Upper lobe of left lung (tissue), 6 donors: ENCODE data around the gene ZDHHC13. TPM values are rescaled to one million over a fixed set of nuclear protein-coding genes. Genes with fewer than 3 reads are reported as not detected.

ENCODE experiments used
- ATAC-seq, 2 donors: fragments of 200-7000 bp; cut with Tn5 transposase; one replicate each; pipeline ENCODE4 v1.9.1; 2022; ENCODE audit warnings: mild to moderate bottlenecking in 2 of 2, moderate library complexity in 2 of 2; ENCODE audit not compliant: low FRiP score in 2 of 2
- DNase-seq, 2 donors: peaks; one replicate each; pipeline ENCODE4 v3.0.0-alpha.2; 2019 to 2020
- H3K27ac ChIP-seq, 4 donors: fragments of 200-600 bp; sonication (generic); one replicate each; pipeline ENCODE4 v1.5.1; 2016 to 2019
- H3K27me3 ChIP-seq, 4 donors: fragments of 200-600 bp; sonication (generic); one replicate each; pipeline ENCODE4 v1.5.1; 2017 to 2019
- H3K36me3 ChIP-seq, 4 donors: fragments of 200-600 bp; sonication (generic); one replicate each; pipeline ENCODE4 v1.5.1; 2016 to 2019
- H3K4me1 ChIP-seq, 4 donors: fragments of 200-600 bp; sonication (generic); one replicate each; pipeline ENCODE4 v1.5.1; 2018 to 2019
- H3K4me3 ChIP-seq, 4 donors: fragments of 200-600 bp; sonication (generic); one replicate each; pipeline ENCODE4 v1.5.1; 2017 to 2019; ENCODE audit warnings: mild to moderate bottlenecking in 2 of 4, moderate library complexity in 1 of 4
- H3K9me3 ChIP-seq, 4 donors: fragments of 200-600 bp; sonication (generic); one replicate each; pipeline ENCODE4 v1.5.1; 2018 to 2019
- CTCF ChIP-seq, 6 experiments: fragments of 450-650 bp in 4 of 6; fragments of 200-600 bp in 2 of 6; sonication (generic) in 2 of 6; IDR thresholded peaks; one replicate each; pipeline ENCODE4 v1.5.1; 2016 to 2019; ENCODE audit warnings: antibody characterized with exemption in 6 of 6
- EP300 ChIP-seq, 4 donors: sonication (generic); formaldehyde crosslinking; IDR thresholded peaks; one replicate each; pipeline ENCODE4 v1.5.1; 2017; ENCODE audit warnings: antibody characterized with exemption in 4 of 4, control low read depth in 2 of 4
- POLR2A ChIP-seq, 4 donors: fragments of 450-650 bp; IDR thresholded peaks; one replicate each; pipeline ENCODE4 v1.5.1; 2016 to 2017; ENCODE audit warnings: antibody characterized with exemption in 4 of 4, mild to moderate bottlenecking in 2 of 4
- POLR2AphosphoS5 ChIP-seq, 2 donors: sonication (generic); formaldehyde crosslinking; IDR thresholded peaks; one replicate each; pipeline ENCODE4 v1.5.1; 2017; ENCODE audit warnings: antibody characterized with exemption in 2 of 2
- WGBS, 2 donors: methylation state at CpG; one replicate each; pipeline ENCODE4 v1.1.5; 2017 to 2018; 5-methylcytosine and 5-hydroxymethylcytosine counted together
- total RNA-seq, 6 donors: library from RNA; depleted of rRNA in 4 of 6; stranded (reverse); fragments of >200 nt in 4 of 6; gene quantifications; one replicate each; pipeline versions ENCODE4 v1.1.0 to v1.2.1, GENCODE V29; 2016 to 2021
- donor health status: DM: no; HTN: no; CAD: no; lungs with moderate emphysema.
- donor health status: DM: no; HTN: yes; CAD: no; lungs with severe emphysema.

Gene ZDHHC13
- total RNA-seq, 6 donors from 2014 or later: 6.3 to 28.6 (median 11.1) TPM

GRCh38 chr11:19075636-19076035 lies 41.3 kb upstream of the ZDHHC13 start:
- Histone ChIP-seq H3K27me3 (no peaks in the 10 kb centered on the region), H3K36me3 (no peaks in the 10 kb centered on the region), H3K27ac (no peak overlapping the region), H3K9me3 (no peaks in the 10 kb centered on the region), H3K4me1 (peaks cover 0 to 10% (median 0%) of the 10 kb centered on the region in 4 donors), H3K4me3 (no peak overlapping the region)
- DNase-seq (peak in 1 of 2 donors; percentile 41), ATAC-seq (no peak)
- TF ChIP-seq EP300 (IDR thresholded peaks at IDR 0.05) (no peak), CTCF (IDR thresholded peaks at IDR 0.05) (no peak)
- 60 to 72% methylated on average over 3 of the region's 3 CpGs for WGBS, 2 donors

- peak in 1 of 2 donors; percentile 47 for DNase-seq
- Histone ChIP-seq H3K36me3 (no peaks in the 10 kb centered on the region), H3K4me3 (peak overlapping the region in 2 of 4 donors; percentile 12 to 22), H3K9me3 (no peaks in the 10 kb centered on the region), H3K4me1 (peaks cover 0 to 3% (median 0%) of the 10 kb centered on the region in 4 donors), H3K27me3 (no peaks in the 10 kb centered on the region), H3K27ac (no peak overlapping the region)
- ATAC-seq: peak; percentile 74 to 80
- 26 to 41% methylated on average over 10 of the region's 10 CpGs for WGBS, 2 donors
- peak; percentile 69 to 98 (median 78) for TF ChIP-seq CTCF (IDR thresholded peaks at IDR 0.05)
- no peak for TF ChIP-seq EP300 (IDR thresholded peaks at IDR 0.05)
These were observed 40.0 kb upstream of the ZDHHC13 start for GRCh38 chr11:19076744-19077589.

- H3K27ac ChIP-seq: no peak overlapping the region
- H3K4me1 ChIP-seq: peaks cover 0 to 3% (median 0%) of the 10 kb centered on the region in 4 donors
- H3K9me3 ChIP-seq: no peaks in the 10 kb centered on the region
- H3K4me3 ChIP-seq: no peak overlapping the region
- TF ChIP-seq POLR2A (IDR thresholded peaks at IDR 0.05) (no peak), CTCF (IDR thresholded peaks at IDR 0.05) (no peak), POLR2AphosphoS5 (IDR thresholded peaks at IDR 0.05) (no peak), EP300 (IDR thresholded peaks at IDR 0.05) (no peak)
- no peaks in the 10 kb centered on the region for H3K36me3 ChIP-seq
- DNase-seq (no peak), ATAC-seq (no peak)
- H3K27me3 ChIP-seq: no peaks in the 10 kb centered on the region
These were observed 39.0 kb upstream of the ZDHHC13 start for GRCh38 chr11:19077965-19078364.

- TF ChIP-seq POLR2A (IDR thresholded peaks at IDR 0.05) (no peak), POLR2AphosphoS5 (IDR thresholded peaks at IDR 0.05) (no peak), EP300 (IDR thresholded peaks at IDR 0.05) (no peak), CTCF (IDR thresholded peaks at IDR 0.05) (no peak)
- DNase-seq: no peak
- H3K36me3 ChIP-seq: no peaks in the 10 kb centered on the region
- H3K27me3 ChIP-seq: no peaks in the 10 kb centered on the region
- no peaks in the 10 kb centered on the region for H3K9me3 ChIP-seq
- ATAC-seq: peak; percentile 31 to 35
- peaks cover 0 to 3% (median 0%) of the 10 kb centered on the region in 4 donors for H3K4me1 ChIP-seq
- no peak overlapping the region for H3K27ac ChIP-seq
- H3K4me3 ChIP-seq: no peak overlapping the region
- WGBS, 2 donors: 43 to 44% methylated on average over 6 of the region's 6 CpGs
These were observed 37.1 kb upstream of the ZDHHC13 start for GRCh38 chr11:19079643-19080440.
